Fibroblast of pulmonary artery (primary cell): ENCODE results near the gene UBE2J2.

Source experiments
- DNase-seq: peaks from one replicate; pipeline ENCODE4 v3.0.0-alpha.2; 2010; ENCODE audit warnings: low read depth
- H3K4me3 ChIP-seq: replicated peaks from 2 replicates; pipeline ENCODE4 v1.5.1; 2011; ENCODE audit warnings: low read depth, mild to moderate bottlenecking, control low read depth, low read length, moderate library complexity
- CTCF ChIP-seq: IDR thresholded peaks from 2 replicates; pipeline ENCODE4 v1.5.1; 2011; ENCODE audit warnings: mild to moderate bottlenecking, control low read depth, low read length, inconsistent platforms; ENCODE audit errors: missing control alignments

The UBE2J2 gene

GRCh38 chr1:1211541-1212441 is 61.9 kb downstream of the UBE2J2 start:
- H3K4me3 ChIP-seq, result no peak overlapping the region
- no peak for TF ChIP-seq CTCF
- no peak for DNase-seq

DNA sequence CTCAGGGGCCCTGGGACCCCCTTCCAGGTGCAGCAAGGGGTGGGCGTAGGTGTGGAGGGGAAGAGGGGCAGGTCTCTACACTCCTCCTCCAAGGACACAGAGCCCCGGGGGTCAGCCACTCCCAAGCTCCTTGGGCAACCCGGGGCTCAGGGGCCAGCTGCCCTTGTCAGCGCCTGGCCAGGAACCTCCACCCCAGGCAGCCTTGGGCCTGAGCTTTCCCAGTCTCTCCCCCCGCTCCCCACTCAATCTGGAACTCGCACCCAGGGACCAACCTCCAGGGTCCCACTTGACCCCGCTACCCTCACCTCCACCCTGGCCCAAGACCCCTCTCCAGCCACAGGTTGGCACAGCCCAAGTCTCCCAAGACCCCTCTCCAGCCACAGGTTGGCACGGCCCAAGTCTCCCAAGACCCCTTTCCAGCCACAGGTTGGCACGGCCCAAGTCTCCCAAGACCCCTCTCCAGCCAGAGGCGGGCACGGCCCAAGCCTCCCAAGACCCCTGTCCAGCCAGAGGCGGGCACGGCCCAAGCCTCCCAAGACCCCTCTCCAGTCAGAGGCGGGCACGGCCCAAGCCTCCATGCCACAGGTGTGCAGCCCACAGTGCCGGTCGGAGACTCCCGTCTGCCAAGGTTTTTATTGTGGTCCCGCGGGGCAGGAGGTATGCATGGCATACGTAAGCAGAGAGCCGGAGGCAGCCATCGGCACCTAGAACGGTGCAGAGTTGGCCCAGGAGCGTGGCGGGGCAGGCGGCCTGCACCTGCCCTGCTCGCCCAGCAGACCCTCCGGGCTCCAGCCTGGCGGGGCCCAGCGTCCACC is 62.7 kb downstream of the UBE2J2 start:
- no peak for TF ChIP-seq CTCF
- H3K4me3 ChIP-seq, result no peak overlapping the region
- no peak for DNase-seq

DNA sequence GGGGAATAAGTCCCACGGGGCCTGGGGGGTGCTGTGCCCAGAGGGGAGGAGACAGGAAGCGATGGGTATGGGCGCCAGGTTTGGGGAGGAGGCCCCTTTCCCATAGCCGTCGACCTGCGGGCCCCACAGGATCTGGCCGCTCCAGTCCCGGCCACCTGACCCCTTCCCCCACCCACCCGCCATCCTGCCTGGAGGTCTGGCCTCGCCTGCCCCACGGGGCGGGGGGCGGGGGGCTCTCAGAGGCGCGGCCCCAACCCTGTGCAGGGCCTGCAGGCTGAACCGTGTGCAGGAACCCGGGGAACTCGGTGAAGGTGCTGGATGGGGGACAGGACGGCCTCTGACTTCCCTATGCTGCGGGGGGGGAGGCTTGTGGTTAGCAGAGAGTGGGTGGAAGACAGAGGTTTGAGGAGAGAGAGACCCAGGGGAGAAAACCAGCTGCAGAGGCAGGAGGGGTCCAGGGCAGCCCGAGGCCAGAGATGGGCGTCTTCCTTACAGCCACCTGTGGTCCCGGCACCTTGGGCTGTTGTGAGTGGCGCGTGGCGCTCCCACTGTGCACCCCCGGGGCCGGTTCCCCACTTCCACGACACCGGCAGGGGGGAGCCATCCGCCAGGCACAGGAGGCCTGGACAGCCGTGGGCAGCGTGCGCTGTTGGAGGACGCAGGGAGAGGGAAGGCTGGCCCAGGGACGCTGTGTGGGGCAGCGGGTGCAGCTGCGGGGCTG is 64.8 kb downstream of the UBE2J2 start:
- DNase-seq, result no peak
- TF ChIP-seq CTCF, result no peak
- H3K4me3 ChIP-seq, result no peak overlapping the region

GRCh38 chr1:1207571-1207892 is 66.1 kb downstream of the UBE2J2 start:
- no peak for DNase-seq
- no peak overlapping the region for H3K4me3 ChIP-seq
- TF ChIP-seq CTCF, result no peak

GRCh38 chr1:1206966-1207531 is 66.6 kb downstream of the UBE2J2 start:
- DNase-seq, result no peak
- H3K4me3 ChIP-seq, result no peak overlapping the region
- TF ChIP-seq CTCF, result no peak

DNA sequence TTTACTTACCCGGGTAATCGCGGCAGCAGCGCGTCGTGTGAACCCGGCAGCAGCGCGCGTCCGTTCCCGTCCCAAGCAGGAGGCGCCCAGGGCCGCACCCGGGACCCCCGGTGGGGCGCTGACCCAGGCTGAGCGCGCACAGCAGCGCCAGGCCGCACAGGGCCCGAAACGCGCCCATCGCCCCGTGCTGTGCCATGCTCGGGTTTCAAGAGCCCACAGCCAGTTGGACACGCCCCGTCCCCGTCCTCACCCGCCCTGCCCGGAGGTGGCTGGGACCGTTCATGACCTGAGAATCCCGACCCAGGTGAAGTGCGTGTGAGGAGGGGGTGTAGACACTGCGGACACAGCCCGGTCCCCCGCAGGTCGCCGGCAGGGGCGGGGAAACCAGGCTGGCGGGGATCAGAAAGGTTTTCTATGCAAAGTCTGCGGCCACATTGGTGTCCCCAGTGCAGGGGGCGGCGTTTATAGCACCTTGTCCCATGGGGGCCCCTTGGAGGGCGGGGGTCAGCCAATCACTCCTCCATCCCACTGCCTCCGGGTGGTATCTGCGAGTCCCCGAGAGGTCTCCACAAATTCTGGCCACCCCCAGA is 67.2 kb downstream of the UBE2J2 start, which contains the start of gene TNFRSF18:
TNFRSF18 (minus strand) TSS at position 217 of the 590 bp plus-strand sequence; CDS start at position 196, 21 bp downstream.
- DNase-seq, result no peak
- TF ChIP-seq CTCF, result no peak
- H3K4me3 ChIP-seq, result no peak within 1 kb of the TSS
